Measurements from ENCODE around the gene EFNA3.
A peak's percentile ranks its signal among the peaks of the same experiment; 100 is the strongest.

EFNA3 gene

GRCh38 chr1:155093911-155094621 lies 15.4 kb downstream of the EFNA3 start:
- TF ChIP-seq CTCF (IDR thresholded peaks at IDR 0.05): peak; percentile 64

- TF ChIP-seq CTCF (IDR thresholded peaks at IDR 0.05): no peak
Measured at GRCh38 chr1:155094622-155094948, 15.9 kb downstream of the EFNA3 start.

GRCh38 chr1:155099331-155099730 lies 20.7 kb downstream of the EFNA3 start:
- no peak for TF ChIP-seq CTCF (IDR thresholded peaks at IDR 0.05)

- TF ChIP-seq CTCF (IDR thresholded peaks at IDR 0.05): no peak
Measured at GRCh38 chr1:155103325-155103724, 24.7 kb downstream of the EFNA3 start.

GRCh38 chr1:155104605-155105534 lies 26.2 kb downstream of the EFNA3 start:
- no peak for TF ChIP-seq CTCF (IDR thresholded peaks at IDR 0.05)

- no peak for TF ChIP-seq CTCF (IDR thresholded peaks at IDR 0.05)
Measured at GRCh38 chr1:155105604-155106011, 27.0 kb downstream of the EFNA3 start.

GRCh38 chr1:155106862-155107261 lies 28.2 kb downstream of the EFNA3 start:
- no peak for TF ChIP-seq CTCF (IDR thresholded peaks at IDR 0.05)
